ENCODE results near the gene APOBEC3A. TPM values are rescaled to one million over a fixed set of nuclear protein-coding genes. Genes with fewer than 3 reads are reported as not detected.

APOBEC3A gene
- total and polyA plus RNA-seq, 10 of the 15 experiments (the other 5 are each of a cell fraction or from before 2014, with no cell fraction given) = 0.20 TPM; not detected in 9

DNA sequence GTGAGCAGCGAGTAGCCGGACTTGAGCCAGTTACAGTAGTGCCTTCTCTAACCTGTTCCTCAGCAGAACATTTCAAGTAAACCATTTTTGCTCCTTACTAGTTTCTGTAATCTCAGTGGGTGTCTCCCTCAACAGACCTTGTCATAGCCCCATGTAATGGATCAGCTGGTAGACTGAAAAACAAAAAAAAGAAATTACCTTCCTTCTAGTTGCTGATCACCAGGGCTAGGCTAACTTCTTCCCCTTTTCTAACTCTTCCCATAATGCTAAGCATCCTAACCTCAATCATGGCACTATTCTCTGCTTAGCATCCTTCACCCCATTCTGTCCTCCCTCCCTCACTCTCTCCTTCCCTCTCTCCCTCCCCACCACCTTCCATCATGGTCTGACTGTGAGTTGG is 49.6 kb upstream of the APOBEC3A start (continued):
- TF ChIP-seq SIN3A (IDR thresholded peaks at IDR 0.05; ENCODE audit: low read depth, low read length) = no peak

DNA sequence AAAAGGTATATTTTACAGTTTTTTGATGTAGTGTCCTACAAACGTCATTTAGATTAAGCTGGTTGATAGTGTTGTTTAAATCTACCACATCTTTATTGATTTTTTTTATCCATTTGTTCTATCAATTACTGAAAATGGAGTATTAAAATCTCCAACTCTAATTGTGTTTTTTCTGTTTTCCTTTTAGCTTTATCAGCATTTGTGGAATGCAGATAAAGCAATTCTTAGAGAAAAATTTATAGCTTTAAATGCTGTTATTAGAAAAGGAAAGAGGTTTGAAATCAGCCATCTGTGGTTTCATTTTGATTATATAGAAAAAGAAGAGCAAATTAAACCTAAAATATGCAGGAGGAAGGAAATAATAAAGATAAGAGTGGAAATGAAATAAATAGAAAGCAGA is 46.0 kb upstream of the APOBEC3A start:
- BruUV-seq (replicated peaks) = no TSS peak
- peaks cover 0 to 3% of the 10 kb centered on the region in 2 experiments; a peak in 1 of 4 replicates for H3K27me3 ChIP-seq (replicated peaks in 1 of 2; ENCODE audit: control insufficient read depth in 2 of 2, insufficient read depth in 2 of 2, low read length in 1 of 2)
- no peaks in the 10 kb centered on the region for H3K36me3 ChIP-seq (ENCODE audit: control insufficient read depth in 2 of 2, insufficient read depth in 2 of 2, low read length in 1 of 2)
- ChIA-PET CTCF (no interaction called here), POLR2A (no interaction called here), RAD21 (ENCODE audit: unreplicated experiment) (no interaction called here), SMC1A (ENCODE audit: uncharacterized antibody, unreplicated experiment) (interaction anchor here (0.9 kb wide), 1 partner anchor 9 kb away, joined by 3 read pairs; no protein-coding TSS in a partner anchor)
- 4% methylated on average over 1 of the region's 1 CpG for WGBS (ENCODE audit: insufficient coverage, insufficient replicate concordance, low lambda C conversion rate, missing lambda C conversion rate)
- no peak overlapping the region for H3K9ac ChIP-seq (ENCODE audit: control insufficient read depth, insufficient read depth, low read length)
- H3K9me3 ChIP-seq (replicated peaks; ENCODE audit: control insufficient read depth, insufficient read depth, low read length) = no peaks in the 10 kb centered on the region
- no peaks in the 10 kb centered on the region for H3K79me2 ChIP-seq (ENCODE audit: control insufficient read depth, insufficient read depth, low read length)
- no peaks in the 10 kb centered on the region for H3K4me1 ChIP-seq (ENCODE audit: control insufficient read depth, insufficient read depth, low read length)
- H3K4me2 ChIP-seq (ENCODE audit: control insufficient read depth, insufficient read depth) = no peak overlapping the region
- in situ Hi-C loops (cut with MboI) (no loop called here), intact Hi-C loops (cut with micrococcal nuclease; ENCODE audit: unreplicated experiment) (no loop called here)
- FAIRE-seq (no peak), DNase-seq (ENCODE audit: low read depth, low spot score) (no peak), ATAC-seq (no peak)
- TF ChIP-seq STAT1 (conservative IDR thresholded peaks at IDR 0.05) = no peak
- TF ChIP-seq HCFC1 (IDR thresholded peaks at IDR 0.05; ENCODE audit: low read length) = no peak
- TF ChIP-seq ZNF687 (IDR thresholded peaks at IDR 0.05) = no peak
- no peak for TF ChIP-seq MYC (IDR thresholded peaks at IDR 0.05; ENCODE audit: insufficient read depth, insufficient read length, insufficient replicate concordance, low read length, severe bottlenecking)
- TF ChIP-seq BHLHE40 (IDR thresholded peaks at IDR 0.05; ENCODE audit: borderline replicate concordance in 1 of 2, low read depth in 2 of 2, low read length in 1 of 2) = no peak
- TF ChIP-seq ZZZ3 (IDR thresholded peaks at IDR 0.05; ENCODE audit: control insufficient read depth, insufficient read length, low read depth) = no peak
- TF ChIP-seq ZNF384 (IDR thresholded peaks at IDR 0.05; ENCODE audit: borderline replicate concordance, low read depth, low read length) = no peak
- TF ChIP-seq E4F1 (IDR thresholded peaks at IDR 0.05; ENCODE audit: borderline replicate concordance, partially characterized antibody) = no peak
- TF ChIP-seq GABPA (IDR thresholded peaks at IDR 0.05; ENCODE audit: low read depth) = no peak
- TF ChIP-seq TBL1XR1 (IDR thresholded peaks at IDR 0.05; ENCODE audit: low read depth, low read length) = no peak
- TF ChIP-seq EP300 (IDR thresholded peaks at IDR 0.05; ENCODE audit: borderline replicate concordance in 1 of 2, control insufficient read depth in 1 of 2, low read depth in 2 of 2, low read length in 2 of 2) = no peak
- no peak overlapping the region for H2AFZ ChIP-seq (ENCODE audit: control insufficient read depth, low read depth, low read length)
- H4K20me1 ChIP-seq (ENCODE audit: control insufficient read depth, insufficient read depth) = no peaks in the 10 kb centered on the region
- H3K4me3 ChIP-seq = no peak overlapping the region
- H3K27ac ChIP-seq (ENCODE audit: control insufficient read depth, insufficient read depth) = no peak overlapping the region
